Left lung (tissue), 10 donors: ENCODE results near the gene RAB24. TPM values are rescaled to one million over a fixed set of nuclear protein-coding genes. Genes with fewer than 3 reads are reported as not detected.

ENCODE experiments used
- ATAC-seq: fragments of 200-7000 bp; cut with Tn5 transposase; one replicate; pipeline ENCODE4 v1.9.1; 2020; ENCODE audit warnings: moderate library complexity
- DNase-seq, 4 donors: peaks; one replicate each; pipeline ENCODE4 v3.0.0-alpha.2; 2013 to 2020
- H3K27ac ChIP-seq, 2 donors: fragments of 200-600 bp; sonication (generic) in 1 of 2; one replicate each; pipeline versions ENCODE4 v1.5.0 to v1.8.0; 2020 to 2021
- H3K27me3 ChIP-seq, 2 donors: fragments of 200-600 bp; sonication (generic) in 1 of 2; one replicate each; pipeline versions ENCODE4 v1.5.0 to v1.8.0; 2020 to 2021
- H3K36me3 ChIP-seq, 2 donors: fragments of 200-600 bp; sonication (generic) in 1 of 2; one replicate each; pipeline versions ENCODE4 v1.5.0 to v1.8.0; 2020 to 2021
- H3K4me1 ChIP-seq, 2 donors: fragments of 200-600 bp; one replicate each; pipeline ENCODE4 v1.8.0; 2021
- H3K4me3 ChIP-seq, 2 donors: fragments of 200-600 bp; sonication (generic) in 1 of 2; one replicate each; pipeline versions ENCODE4 v1.5.0 to v1.8.0; 2020 to 2021; ENCODE audit warnings: mild to moderate bottlenecking in 1 of 2
- H3K9me3 ChIP-seq, 2 donors: fragments of 200-600 bp; sonication (generic) in 1 of 2; one replicate each; pipeline versions ENCODE4 v1.5.0 to v1.8.0; 2020 to 2021
- intact Hi-C, 2 donors: fragments of 100-400 bp; cut with DNase I; formaldehyde crosslinking; loops; one replicate each; pipeline versions ENCODE4 v1.11.2 to v1.14.2; 2022
- polyA plus RNA-seq, 6 donors: library from polyadenylated mRNA; unstranded; fragments of 120-200 nt; gene quantifications; one replicate each; pipeline ENCODE4 v1.2.1, GENCODE V29; 2013; ENCODE audit not compliant: insufficient read length in 6 of 6
- total RNA-seq, 2 donors: library from RNA; stranded (reverse); fragmentation: NEBNext Ultra II Directional; extraction: Animal tissue kit (Norgen Biotek cat#: 25700); gene quantifications; one replicate each; pipeline ENCODE4 v1.2.1, GENCODE V29; 2021
- TF ChIP-seq, protein P1 (sequence below), 2 donors: fragments of 200-600 bp; sonication (generic) in 1 of 2; IDR thresholded peaks; one replicate each; pipeline versions ENCODE4 v1.5.0 to v1.8.0; 2021; ENCODE audit warnings: antibody characterized with exemption in 2 of 2
- donor health status: DM: no; HTN: yes; CAD: no.
- donor health status: DM: no; HTN: no; CAD: no.

The RAB24 gene
- total and polyA plus RNA-seq, 8 donors, result 24.2 to 39.7 (median 29.6) TPM

DNA sequence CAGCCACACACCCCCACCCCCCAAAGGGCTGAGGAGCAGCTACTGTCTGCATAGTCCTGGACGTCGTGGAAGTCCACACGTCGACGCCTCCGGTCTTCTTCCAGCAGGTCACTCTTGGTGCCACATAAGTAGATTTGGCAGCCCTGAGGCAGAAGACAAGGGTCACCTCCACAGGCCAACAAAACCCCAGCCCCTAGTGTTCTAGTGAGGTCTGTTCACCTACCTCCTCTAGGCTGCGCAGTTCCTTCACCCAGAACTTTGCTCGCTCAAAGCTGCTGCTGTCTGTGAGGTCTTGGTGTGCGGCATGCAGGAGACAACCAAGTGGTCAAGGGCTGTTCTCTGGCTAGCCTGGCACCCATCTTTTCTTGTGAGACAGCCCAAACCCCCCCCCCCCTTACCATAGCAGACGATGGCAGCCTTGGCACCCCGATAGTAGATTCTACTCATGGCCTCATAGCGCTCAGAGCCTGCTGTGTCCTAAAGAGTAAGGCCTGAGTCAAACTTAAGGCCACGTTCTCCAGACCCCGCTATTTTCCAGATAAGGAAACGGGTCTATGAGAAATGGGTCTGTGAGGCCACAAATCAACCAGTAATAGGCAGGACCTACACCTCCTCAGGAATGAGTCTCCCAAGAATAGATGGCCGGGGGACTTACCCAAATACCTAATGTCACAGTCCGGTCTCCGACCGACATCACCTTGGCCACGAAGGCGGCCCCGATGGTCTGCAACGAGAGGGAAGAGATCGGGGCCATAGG lies 987 bp downstream of the RAB24 start:
- ATAC-seq (no peak), DNase-seq (no peak)
- peak overlapping the region; percentile 76 to 89 for H3K27ac ChIP-seq
- H3K27me3 ChIP-seq, result no peaks in the 10 kb centered on the region
- intact Hi-C loops, result no loop called here
- H3K36me3 ChIP-seq, result peaks cover 0 to 37% of the 10 kb centered on the region in 2 donors
- peaks cover 39 to 87% of the 10 kb centered on the region in 2 donors for H3K4me1 ChIP-seq
- H3K4me3 ChIP-seq, result peak overlapping the region; percentile 92 to 99
- TF ChIP-seq, protein P1, sequence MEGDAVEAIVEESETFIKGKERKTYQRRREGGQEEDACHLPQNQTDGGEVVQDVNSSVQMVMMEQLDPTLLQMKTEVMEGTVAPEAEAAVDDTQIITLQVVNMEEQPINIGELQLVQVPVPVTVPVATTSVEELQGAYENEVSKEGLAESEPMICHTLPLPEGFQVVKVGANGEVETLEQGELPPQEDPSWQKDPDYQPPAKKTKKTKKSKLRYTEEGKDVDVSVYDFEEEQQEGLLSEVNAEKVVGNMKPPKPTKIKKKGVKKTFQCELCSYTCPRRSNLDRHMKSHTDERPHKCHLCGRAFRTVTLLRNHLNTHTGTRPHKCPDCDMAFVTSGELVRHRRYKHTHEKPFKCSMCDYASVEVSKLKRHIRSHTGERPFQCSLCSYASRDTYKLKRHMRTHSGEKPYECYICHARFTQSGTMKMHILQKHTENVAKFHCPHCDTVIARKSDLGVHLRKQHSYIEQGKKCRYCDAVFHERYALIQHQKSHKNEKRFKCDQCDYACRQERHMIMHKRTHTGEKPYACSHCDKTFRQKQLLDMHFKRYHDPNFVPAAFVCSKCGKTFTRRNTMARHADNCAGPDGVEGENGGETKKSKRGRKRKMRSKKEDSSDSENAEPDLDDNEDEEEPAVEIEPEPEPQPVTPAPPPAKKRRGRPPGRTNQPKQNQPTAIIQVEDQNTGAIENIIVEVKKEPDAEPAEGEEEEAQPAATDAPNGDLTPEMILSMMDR (IDR thresholded peaks at IDR 0.05), result no peak
- H3K9me3 ChIP-seq, result no peaks in the 10 kb centered on the region

DNA sequence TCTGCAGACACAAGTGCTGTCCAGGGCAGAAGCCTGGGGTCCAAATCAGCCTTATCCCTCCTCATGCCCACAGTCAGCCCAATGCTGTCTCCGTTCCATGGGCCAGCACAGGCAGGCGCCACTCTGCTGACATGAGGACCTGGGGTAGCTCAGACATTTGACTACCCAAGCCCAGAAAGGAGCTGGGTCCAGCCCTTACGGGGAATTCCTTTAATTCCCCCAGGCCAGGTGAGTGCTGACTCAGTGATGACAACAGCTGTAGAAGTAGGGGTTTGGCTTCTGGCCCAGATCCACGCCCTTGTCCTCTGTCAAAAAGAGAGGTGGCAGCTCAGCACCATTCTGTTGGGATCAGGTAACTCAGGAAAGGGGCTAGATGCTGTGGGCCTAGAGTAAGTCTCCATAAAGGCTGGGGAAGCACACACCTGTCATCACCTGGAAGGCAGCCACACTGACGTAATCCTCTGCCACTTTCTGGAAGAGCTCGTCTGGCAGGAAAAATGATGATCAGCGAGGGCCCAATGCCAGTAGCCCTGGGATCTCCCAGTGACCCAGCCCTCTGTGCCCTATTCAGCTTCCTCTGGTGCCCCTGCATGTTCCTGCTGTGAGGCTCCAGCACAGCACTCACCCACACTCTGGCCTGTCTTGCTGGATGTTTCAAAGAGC lies 1.9 kb downstream of the RAB24 start:
- ATAC-seq, result peak; percentile 55
- no peaks in the 10 kb centered on the region for H3K27me3 ChIP-seq
- H3K4me3 ChIP-seq, result peak overlapping the region in 1 of 2 donors; percentile 99
- peaks cover 0 to 28% of the 10 kb centered on the region in 2 donors for H3K36me3 ChIP-seq
- TF ChIP-seq, protein P1 (IDR thresholded peaks at IDR 0.05), result no peak
- no peaks in the 10 kb centered on the region for H3K9me3 ChIP-seq
- peaks cover 36 to 85% of the 10 kb centered on the region in 2 donors for H3K4me1 ChIP-seq
- DNase-seq, result peak in 2 of 4 donors; percentile 54 to 69
- intact Hi-C loops, result no loop called here
- H3K27ac ChIP-seq, result peak overlapping the region; percentile 72 to 89

DNA sequence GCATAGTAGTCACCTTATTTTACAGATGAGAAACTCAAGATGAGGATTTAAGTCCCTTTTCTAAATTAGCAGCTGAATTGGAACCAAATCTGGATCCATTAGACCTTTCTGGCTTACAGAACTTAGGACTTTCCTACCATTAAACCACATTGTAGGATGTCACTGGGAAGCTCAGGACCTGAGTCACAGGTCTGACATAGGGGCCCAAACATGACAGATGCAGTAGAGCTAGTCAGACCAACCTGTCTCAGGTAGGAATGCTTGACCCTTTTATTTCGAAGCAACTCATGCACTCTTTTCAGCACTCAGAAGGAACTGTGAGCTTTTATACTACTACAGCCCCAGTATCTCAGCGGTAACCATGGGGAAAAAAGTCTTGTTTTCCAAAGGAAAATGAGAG lies 2.6 kb downstream of the RAB24 start:
- Histone ChIP-seq H3K9me3 (no peaks in the 10 kb centered on the region), H3K4me3 (peak overlapping the region in 1 of 2 donors; percentile 12), H3K36me3 (peaks cover 0 to 27% of the 10 kb centered on the region in 2 donors), H3K4me1 (peaks cover 40 to 85% of the 10 kb centered on the region in 2 donors), H3K27ac (peak overlapping the region; percentile 72 to 89), H3K27me3 (no peaks in the 10 kb centered on the region)
- ATAC-seq (no peak), DNase-seq (no peak)
- intact Hi-C loops, result no loop called here
- TF ChIP-seq, protein P1 (IDR thresholded peaks at IDR 0.05), result no peak

DNA sequence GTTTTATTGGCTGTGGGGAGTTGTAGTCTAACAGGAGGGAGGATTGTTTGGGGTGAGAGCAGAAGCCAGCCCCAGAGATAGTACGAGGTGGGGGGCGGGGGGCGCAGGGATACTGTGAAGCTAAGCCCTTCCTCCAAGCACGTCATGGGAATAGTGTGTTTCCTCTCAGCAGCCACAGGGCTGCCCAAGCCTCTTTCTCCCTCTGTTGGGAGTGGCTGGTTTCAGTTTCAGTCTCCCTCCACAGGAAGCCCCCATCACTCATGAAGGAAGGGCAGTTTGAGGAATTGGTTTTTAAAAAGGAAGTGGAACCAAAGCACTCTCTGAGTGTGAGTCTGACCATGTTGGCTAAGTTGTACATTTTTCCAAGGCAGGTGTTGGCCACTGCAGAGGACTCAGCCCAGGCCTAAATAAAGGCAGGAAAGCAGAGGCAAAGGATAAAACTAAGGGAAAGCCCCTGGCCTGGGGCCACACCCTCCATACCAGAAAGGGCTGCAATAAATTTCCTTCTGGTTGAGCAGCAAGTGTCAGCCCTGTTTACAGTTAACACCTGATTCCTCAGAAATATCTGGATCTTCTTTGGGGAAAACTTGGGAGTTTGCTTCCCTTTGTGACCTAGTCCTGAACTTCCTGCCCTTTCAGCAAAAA lies 3.2 kb downstream of the RAB24 start:
- Histone ChIP-seq H3K4me1 (peaks cover 40 to 85% of the 10 kb centered on the region in 2 donors), H3K9me3 (no peaks in the 10 kb centered on the region), H3K27ac (peak overlapping the region; percentile 72 to 89), H3K4me3 (peak overlapping the region in 1 of 2 donors; percentile 12), H3K36me3 (peaks cover 0 to 27% of the 10 kb centered on the region in 2 donors), H3K27me3 (no peaks in the 10 kb centered on the region)
- intact Hi-C loops, result no loop called here
- DNase-seq, result peak in 2 of 4 donors; percentile 66 to 80
- peak; percentile 37 for ATAC-seq
- TF ChIP-seq, protein P1 (IDR thresholded peaks at IDR 0.05), result no peak

DNA sequence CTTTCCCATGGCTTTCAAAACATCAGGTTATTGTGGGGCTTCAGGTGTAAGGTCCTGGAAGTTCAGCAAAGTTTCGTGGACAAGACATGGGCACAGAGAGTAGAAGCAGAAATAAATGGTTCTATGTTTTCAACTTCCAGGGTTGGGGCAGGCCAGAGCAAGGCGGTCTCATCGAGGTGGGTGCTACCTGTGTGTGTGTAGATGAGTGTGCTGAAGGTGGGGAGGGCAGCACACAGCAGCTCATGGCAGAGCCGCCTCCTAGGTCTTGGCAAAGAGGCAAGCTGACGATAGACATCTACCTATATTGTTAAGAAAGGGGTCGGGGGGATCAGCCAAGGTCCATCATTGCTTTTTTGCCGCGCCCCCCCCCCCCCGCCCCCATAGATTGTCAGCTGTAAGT lies 3.8 kb downstream of the RAB24 start:
- peaks cover 0 to 30% of the 10 kb centered on the region in 2 donors for H3K36me3 ChIP-seq
- no peaks in the 10 kb centered on the region for H3K9me3 ChIP-seq
- peak overlapping the region in 1 of 2 donors; percentile 12 for H3K4me3 ChIP-seq
- intact Hi-C loops, result no loop called here
- TF ChIP-seq, protein P1 (IDR thresholded peaks at IDR 0.05), result no peak
- ATAC-seq (no peak), DNase-seq (peak in 1 of 4 donors; percentile 55)
- no peaks in the 10 kb centered on the region for H3K27me3 ChIP-seq
- peak overlapping the region; percentile 72 to 89 for H3K27ac ChIP-seq
- peaks cover 36 to 84% of the 10 kb centered on the region in 2 donors for H3K4me1 ChIP-seq
